GM12878 (cell line): ENCODE measurements around the gene SCGB1A1. TPM values are rescaled to one million over a fixed set of nuclear protein-coding genes. Genes with fewer than 3 reads are reported as not detected.

Experiments used
- ATAC-seq: fragments of 200-7000 bp; cut with Tn5 transposase; 3 replicates; pipeline ENCODE4 v1.9.1; 2020; ENCODE audit warnings: mild to moderate bottlenecking, moderate library complexity
- BruUV-seq: library from RNA; stranded (reverse); fragments of 400-500 nt; replicated peaks from 2 replicates; lab custom pipeline; 2021; lab: Mats Ljungman, UMichigan
- CTCF ChIA-PET: fragments of 300-600 bp; sonication (Branson Sonifier 250); formaldehyde crosslinking; extraction: SDS; loops from one replicate; lab custom pipeline; 2021; ENCODE audit warnings: inconsistent platforms; lab: Yijun Ruan, JAX
- POLR2A ChIA-PET: fragments of 350-600 bp; formaldehyde crosslinking; extraction: SDS; loops from one replicate; lab custom pipeline; 2021; ENCODE audit warnings: inconsistent platforms; lab: Charles Lee
- RAD21 ChIA-PET: fragments of 300-600 bp; sonication (Branson Sonifier 250); formaldehyde crosslinking; loops from one replicate; lab custom pipeline; 2023; ENCODE audit warnings: antibody characterized with exemption; ENCODE audit not compliant: unreplicated experiment; lab: Charles Lee
- SMC1A ChIA-PET: fragments of 300-600 bp; sonication (Branson Sonifier 250); formaldehyde crosslinking; loops from one replicate; lab custom pipeline; 2023; ENCODE audit not compliant: unreplicated experiment, uncharacterized antibody; lab: Charles Lee
- DNase-seq: peaks from one replicate; pipeline ENCODE4 v3.0.0-alpha.2; 2011; ENCODE audit warnings: low read depth, low spot score
- FAIRE-seq: peaks from 3 replicates; lab custom pipeline; 2011; peaks lifted over from hg19 to GRCh38; lab: Jason Lieb, UNC
- H2AFZ ChIP-seq: 2 replicates; pipeline ENCODE4 v1.6.0; 2011; ENCODE audit warnings: low read depth, low read length, control low read depth; ENCODE audit not compliant: control insufficient read depth
- H3K27ac ChIP-seq: 2 replicates; pipeline ENCODE4 v1.5.1; 2011; ENCODE audit warnings: control low read depth; ENCODE audit not compliant: control insufficient read depth, insufficient read depth
- H3K27me3 ChIP-seq, 2 experiments: replicated peaks in 1 of 2; 2 replicates each; pipeline versions ENCODE4 v1.6.0 to v1.6.1; 2011; ENCODE audit warnings: low read length in 1 of 2; ENCODE audit not compliant: control insufficient read depth in 2 of 2, insufficient read depth in 2 of 2
- H3K36me3 ChIP-seq, 2 experiments: 2 replicates each; pipeline ENCODE4 v1.5.1; 2011; ENCODE audit warnings: low read length in 1 of 2; ENCODE audit not compliant: control insufficient read depth in 2 of 2, insufficient read depth in 2 of 2
- H3K4me1 ChIP-seq: 2 replicates; pipeline ENCODE4 v1.6.1; 2011; ENCODE audit warnings: mild to moderate bottlenecking, low read length, moderate library complexity, mixed read lengths; ENCODE audit not compliant: control insufficient read depth, insufficient read depth
- H3K4me2 ChIP-seq: 2 replicates; pipeline ENCODE4 v1.6.0; 2011; ENCODE audit warnings: control low read depth; ENCODE audit not compliant: control insufficient read depth, insufficient read depth
- H3K4me3 ChIP-seq: fragments of 200-600 bp; sonication (generic); 2 replicates; pipeline ENCODE4 v1.5.1; 2016
- H3K79me2 ChIP-seq: 2 replicates; pipeline ENCODE4 v1.6.0; 2011; ENCODE audit warnings: low read length; ENCODE audit not compliant: control insufficient read depth, insufficient read depth
- H3K9ac ChIP-seq: 2 replicates; pipeline ENCODE4 v1.8.0; 2011; ENCODE audit warnings: low read length, control low read depth, mixed read lengths; ENCODE audit not compliant: control insufficient read depth, insufficient read depth
- H3K9me3 ChIP-seq: replicated peaks from 3 replicates; pipeline ENCODE4 v1.5.1; 2011; ENCODE audit warnings: mild to moderate bottlenecking, low read length; ENCODE audit not compliant: control insufficient read depth, insufficient read depth
- H4K20me1 ChIP-seq: 2 replicates; pipeline ENCODE4 v1.6.0; 2011; ENCODE audit not compliant: control insufficient read depth, insufficient read depth
- BRCA1 ChIP-seq: IDR thresholded peaks from 2 replicates; pipeline ENCODE4 v1.6.1; 2011; ENCODE audit warnings: low read depth, low read length, improper control_type of control experiment
- ETV6 ChIP-seq, 2 experiments: fragments of 450-650 bp in 1 of 2; IDR thresholded peaks in 1 of 2; conservative IDR thresholded peaks in 1 of 2; 2 replicates each; pipeline ENCODE4 v1.6.1; 2014; ENCODE audit warnings: antibody characterized with exemption in 1 of 2, borderline replicate concordance in 1 of 2, low read depth in 1 of 2, mild to moderate bottlenecking in 1 of 2, moderate library complexity in 1 of 2
- FOXK2 ChIP-seq: fragments of 450-650 bp; IDR thresholded peaks from 2 replicates; pipeline ENCODE4 v1.6.1; 2017; ENCODE audit warnings: mild to moderate bottlenecking, moderate library complexity
- GABPA ChIP-seq: IDR thresholded peaks from 2 replicates; pipeline ENCODE4 v1.6.1; 2014; ENCODE audit warnings: antibody characterized with exemption, low read depth, mild to moderate bottlenecking, inconsistent platforms
- HDGF ChIP-seq: fragments of 450-650 bp; IDR thresholded peaks from 2 replicates; pipeline ENCODE4 v1.6.1; 2016; ENCODE audit warnings: antibody characterized with exemption
- SMAD1 ChIP-seq: fragments of 450-650 bp; IDR thresholded peaks from 2 replicates; pipeline ENCODE4 v1.6.1; 2018; ENCODE audit warnings: mild to moderate bottlenecking, low read depth; ENCODE audit not compliant: partially characterized antibody
- ZNF217 ChIP-seq: fragments of 450-650 bp; IDR thresholded peaks from 2 replicates; pipeline ENCODE4 v1.6.1; 2017; ENCODE audit warnings: antibody characterized with exemption, mild to moderate bottlenecking
- WGBS: methylation state at CpG from one replicate; pipeline ENCODE4 v1.1.6; 2016; ENCODE audit warnings: low lambda C conversion rate; ENCODE audit not compliant: insufficient replicate concordance, insufficient coverage; ENCODE audit errors: missing lambda C conversion rate; 5-methylcytosine and 5-hydroxymethylcytosine counted together
- in situ Hi-C: fragments of 300-500 bp; cut with MboI; formaldehyde crosslinking; loops from 9 replicates; pipeline ENCODE4 v1.14.3; 2018; ENCODE audit warnings: mixed read lengths
- intact Hi-C: fragments of 100-400 bp; cut with micrococcal nuclease; formaldehyde crosslinking; loops from one replicate; pipeline ENCODE4 v1.14.2; 2022; ENCODE audit not compliant: unreplicated experiment
- polyA plus RNA-seq, 11 experiments: library from polyadenylated mRNA; depleted of rRNA in 4 of 11; unstranded in 6 of 11; stranded (reverse) in 5 of 11; fragments of >200 nt; fragmentation: Nextera tagmentation in 4 of 11; fragmentation: Illumina TruSeq in 1 of 11; extraction: Ambion mirVana in 4 of 11; extraction: Trizol in 1 of 11; gene quantifications; 1 replicate in 1 of 11; 2 replicates in 10 of 11; pipeline versions ENCODE4 v1.2.1 to v1.2.3, GENCODE V29; 2011 to 2016; ENCODE audit warnings: inconsistent platforms in 2 of 11, missing spikeins in 2 of 11, low read depth in 1 of 11
- total RNA-seq, 4 experiments: library from RNA; depleted of rRNA in 3 of 4; stranded (reverse); fragments of >200 nt in 3 of 4; fragmentation: Illumina TruSeq in 1 of 4; extraction: Trizol in 1 of 4; gene quantifications; 2 replicates each; pipeline versions ENCODE4 v1.2.1 to v1.2.3, GENCODE V29; 2013 to 2021

Gene SCGB1A1
- total and polyA plus RNA-seq, 10 of the 15 experiments (the other 5 are each of a cell fraction or from before 2014, with no cell fraction given), result not detected

- Histone ChIP-seq H3K4me2 (no peak overlapping the region), H3K4me1 (peaks cover 7% of the 10 kb centered on the region), H4K20me1 (no peaks in the 10 kb centered on the region), H3K9me3 (no peaks in the 10 kb centered on the region), H2AFZ (no peak overlapping the region), H3K4me3 (no peak overlapping the region), H3K9ac (no peak overlapping the region), H3K36me3 (no peaks in the 10 kb centered on the region), H3K79me2 (no peaks in the 10 kb centered on the region), H3K27me3 (no peaks in the 10 kb centered on the region), H3K27ac (no peak overlapping the region)
- no peak for ATAC-seq
- ChIA-PET RAD21 (interaction anchor here (5.5 kb wide), 1 partner anchor 113 kb away, joined by 41 read pairs; no protein-coding TSS in a partner anchor), SMC1A (interaction anchor here (1.3 kb wide), 1 partner anchor 130 kb away, joined by 3 read pairs; no protein-coding TSS in a partner anchor), POLR2A (no interaction called here), CTCF (interaction anchor here (12.5 kb wide), 1 partner anchor 111 kb away, joined by 280 read pairs; no protein-coding TSS in a partner anchor)
- TF ChIP-seq GABPA (no peak), BRCA1 (no peak), SMAD1 (no peak), HDGF (no peak), ETV6 (conservative IDR thresholded peaks at IDR 0.05 in 1 of 2, IDR thresholded peaks at IDR 0.05 in 1 of 2; ENCODE audit: borderline replicate concordance in 1 of 2, low read depth in 1 of 2) (no peak), ZNF217 (no peak), FOXK2 (no peak)
- no peak for DNase-seq
- intact Hi-C loops (no loop called here), in situ Hi-C loops (no loop called here)
- BruUV-seq, result no TSS peak
- FAIRE-seq, result no peak
- WGBS, result 43% methylated on average over 3 of the region's 3 CpGs
Measured at GRCh38 chr11:62430425-62430824, 11.6 kb downstream of the SCGB1A1 start.
